ENCODE results near the gene BAZ2A. TPM values are rescaled to one million over a fixed set of nuclear protein-coding genes. Genes with fewer than 3 reads are reported as not detected.

BAZ2A gene
- 100 to 1,000 TPM in 3 of 4 donors, 10 to 100 TPM in 1; 100.0 to 243 (median 129) TPM for total RNA-seq

DNA sequence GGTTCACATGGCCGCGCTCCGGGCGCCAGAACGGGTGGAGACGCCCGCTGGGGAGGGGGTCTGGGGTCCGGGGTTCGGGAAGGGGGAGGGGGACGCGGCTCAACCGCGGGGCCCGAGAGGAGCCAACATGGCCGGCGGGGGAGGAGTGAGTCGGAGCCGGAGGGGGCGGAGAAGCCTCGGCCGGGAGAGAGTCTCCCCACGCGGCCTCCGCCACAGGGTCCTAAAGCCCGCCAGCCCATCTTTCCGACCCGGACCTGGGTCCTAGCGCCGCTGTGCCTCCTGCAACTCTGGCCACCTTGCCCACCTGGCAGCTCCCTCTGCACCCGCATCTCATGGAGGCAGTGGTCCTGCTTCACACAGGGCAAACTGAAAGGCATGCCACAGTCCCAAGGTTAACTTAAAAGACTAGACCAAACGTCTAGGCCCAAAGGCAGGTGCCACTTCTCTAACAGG is at the start of gene BAZ2A:
Gene BAZ2A (minus strand): TSS at position 147 of the 453 bp plus-strand sequence. CDS start 12,796 bp downstream, outside the sequence.
- 0% methylated on average over 20 of the region's 31 CpGs for WGBS
- peak; percentile 92 to 96 for DNase-seq (ENCODE audit: low spot score in 2 of 2)
- no peaks in the 10 kb centered on the region for H3K9me3 ChIP-seq
- peaks cover 74% of the 10 kb centered on the region for H3K4me1 ChIP-seq
- H3K4me3 ChIP-seq: peak within 1 kb of the TSS; percentile 100
- H3K27me3 ChIP-seq: no peaks in the 10 kb centered on the region
- TF ChIP-seq POLR2A (IDR thresholded peaks at IDR 0.05): no peak
- TF ChIP-seq, protein P1, sequence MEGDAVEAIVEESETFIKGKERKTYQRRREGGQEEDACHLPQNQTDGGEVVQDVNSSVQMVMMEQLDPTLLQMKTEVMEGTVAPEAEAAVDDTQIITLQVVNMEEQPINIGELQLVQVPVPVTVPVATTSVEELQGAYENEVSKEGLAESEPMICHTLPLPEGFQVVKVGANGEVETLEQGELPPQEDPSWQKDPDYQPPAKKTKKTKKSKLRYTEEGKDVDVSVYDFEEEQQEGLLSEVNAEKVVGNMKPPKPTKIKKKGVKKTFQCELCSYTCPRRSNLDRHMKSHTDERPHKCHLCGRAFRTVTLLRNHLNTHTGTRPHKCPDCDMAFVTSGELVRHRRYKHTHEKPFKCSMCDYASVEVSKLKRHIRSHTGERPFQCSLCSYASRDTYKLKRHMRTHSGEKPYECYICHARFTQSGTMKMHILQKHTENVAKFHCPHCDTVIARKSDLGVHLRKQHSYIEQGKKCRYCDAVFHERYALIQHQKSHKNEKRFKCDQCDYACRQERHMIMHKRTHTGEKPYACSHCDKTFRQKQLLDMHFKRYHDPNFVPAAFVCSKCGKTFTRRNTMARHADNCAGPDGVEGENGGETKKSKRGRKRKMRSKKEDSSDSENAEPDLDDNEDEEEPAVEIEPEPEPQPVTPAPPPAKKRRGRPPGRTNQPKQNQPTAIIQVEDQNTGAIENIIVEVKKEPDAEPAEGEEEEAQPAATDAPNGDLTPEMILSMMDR (IDR thresholded peaks at IDR 0.05): no peak
- no peak for TF ChIP-seq EP300 (IDR thresholded peaks at IDR 0.05)
- peak in 1 of 3 donors; percentile 22 for TF ChIP-seq POLR2AphosphoS5 (IDR thresholded peaks at IDR 0.05)
- H3K27ac ChIP-seq: peak within 1 kb of the TSS; percentile 98
- peaks cover 1% of the 10 kb centered on the region for H3K36me3 ChIP-seq

DNA sequence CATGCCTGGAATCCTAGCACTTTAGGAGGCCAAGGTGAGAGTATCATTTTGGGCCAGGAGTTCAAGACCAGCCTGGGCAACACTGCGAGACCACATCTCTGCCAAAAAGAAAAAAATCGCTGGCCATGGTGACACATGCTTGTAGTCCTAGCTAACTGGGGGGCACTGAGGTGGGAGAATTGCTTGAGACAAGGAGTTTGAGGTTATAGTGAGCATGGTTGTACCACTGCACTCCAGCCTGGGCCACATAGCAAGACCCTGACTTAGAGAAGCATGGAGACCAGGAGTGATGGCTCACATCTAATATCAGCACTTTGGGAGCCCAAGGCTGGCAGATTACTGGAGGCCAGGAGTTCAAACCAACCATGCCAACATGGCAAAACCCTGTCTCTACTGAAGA is 48.7 kb upstream of the BAZ2A start:
- H3K36me3 ChIP-seq: no peaks in the 10 kb centered on the region
- H3K27me3 ChIP-seq: no peaks in the 10 kb centered on the region
- H3K4me1 ChIP-seq: peaks cover 33% of the 10 kb centered on the region
- peak; percentile 10 to 50 for DNase-seq (ENCODE audit: low spot score in 2 of 2)
- TF ChIP-seq POLR2AphosphoS5 (IDR thresholded peaks at IDR 0.05) (no peak), EP300 (IDR thresholded peaks at IDR 0.05) (no peak), POLR2A (IDR thresholded peaks at IDR 0.05) (no peak)
- TF ChIP-seq, protein P1 (IDR thresholded peaks at IDR 0.05): no peak
- H3K4me3 ChIP-seq: no peak overlapping the region
- no peaks in the 10 kb centered on the region for H3K9me3 ChIP-seq
- H3K27ac ChIP-seq: no peak overlapping the region
- 100% methylated on average over 2 of the region's 2 CpGs for WGBS

DNA sequence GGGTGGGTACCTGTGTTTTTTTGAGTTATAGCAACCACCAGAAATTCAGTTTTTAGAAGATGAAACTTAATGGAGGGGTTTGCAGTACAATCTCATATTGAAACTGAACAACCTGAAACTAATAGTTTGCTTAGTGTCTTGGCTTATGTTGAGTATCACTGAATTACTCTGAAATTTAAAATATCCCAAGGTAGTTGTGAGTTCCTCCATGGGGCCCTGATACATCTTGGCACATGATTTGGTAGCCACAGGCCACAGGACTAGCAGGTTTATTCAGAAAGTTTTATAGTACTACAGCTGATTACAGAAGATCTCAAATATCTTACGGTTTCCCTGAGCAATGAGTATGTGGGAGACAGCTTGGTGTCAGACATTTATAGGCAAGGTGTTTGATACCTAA is 47.6 kb upstream of the BAZ2A start:
- no peak for TF ChIP-seq EP300 (IDR thresholded peaks at IDR 0.05)
- TF ChIP-seq, protein P1 (IDR thresholded peaks at IDR 0.05): no peak
- no peak for TF ChIP-seq POLR2AphosphoS5 (IDR thresholded peaks at IDR 0.05)
- TF ChIP-seq POLR2A (IDR thresholded peaks at IDR 0.05): no peak
- 63% methylated on average over 1 of the region's 1 CpG for WGBS
- Histone ChIP-seq H3K9me3 (no peaks in the 10 kb centered on the region), H3K4me1 (peaks cover 32% of the 10 kb centered on the region), H3K27ac (no peak overlapping the region), H3K27me3 (no peaks in the 10 kb centered on the region), H3K36me3 (no peaks in the 10 kb centered on the region), H3K4me3 (no peak overlapping the region)
- no peak for DNase-seq (ENCODE audit: low spot score in 2 of 2)

DNA sequence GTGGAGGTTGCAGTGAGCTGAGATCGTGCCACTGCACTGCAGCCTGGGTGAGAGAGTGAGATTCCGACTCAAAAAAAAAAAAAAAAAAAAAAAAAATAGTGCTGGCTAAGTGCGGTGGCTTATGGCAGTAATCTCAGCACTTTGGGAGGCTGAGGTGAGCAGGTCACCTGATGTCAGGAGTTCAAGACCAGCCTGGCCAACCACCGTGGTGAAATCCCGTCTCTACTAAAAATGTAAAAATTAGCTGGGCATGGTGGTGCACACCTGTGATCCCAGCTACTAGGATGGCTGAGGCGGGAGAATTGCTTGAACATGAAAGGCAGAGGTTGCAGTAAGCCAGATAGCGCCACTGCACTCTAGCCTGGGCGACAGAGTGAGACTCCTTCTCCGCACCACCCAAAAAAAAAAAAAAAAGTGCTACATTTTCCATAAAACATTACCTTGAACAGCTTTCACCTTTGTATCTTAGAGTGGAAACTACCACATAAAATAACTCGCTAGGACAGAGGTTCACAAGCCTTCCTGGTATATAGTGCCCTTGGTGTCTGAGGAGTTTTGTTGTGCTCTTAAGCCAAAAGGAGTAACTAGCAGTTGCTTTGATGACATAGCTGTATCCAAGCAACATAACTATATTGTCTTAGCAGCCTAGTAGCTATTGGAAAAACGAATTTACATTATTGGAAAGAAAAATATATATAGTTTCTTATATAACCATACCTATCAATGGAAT is 46.9 kb upstream of the BAZ2A start:
- Histone ChIP-seq H3K27ac (no peak overlapping the region), H3K27me3 (no peaks in the 10 kb centered on the region), H3K36me3 (peaks cover 4% of the 10 kb centered on the region), H3K4me1 (peaks cover 27% of the 10 kb centered on the region), H3K4me3 (no peak overlapping the region), H3K9me3 (no peaks in the 10 kb centered on the region)
- peak; percentile 29 to 31 for DNase-seq (ENCODE audit: low spot score in 2 of 2)
- WGBS: 84% methylated on average over 11 of the region's 11 CpGs
- TF ChIP-seq, protein P1 (IDR thresholded peaks at IDR 0.05): no peak
- TF ChIP-seq POLR2AphosphoS5 (IDR thresholded peaks at IDR 0.05): no peak
- TF ChIP-seq POLR2A (IDR thresholded peaks at IDR 0.05): no peak
- no peak for TF ChIP-seq EP300 (IDR thresholded peaks at IDR 0.05)

DNA sequence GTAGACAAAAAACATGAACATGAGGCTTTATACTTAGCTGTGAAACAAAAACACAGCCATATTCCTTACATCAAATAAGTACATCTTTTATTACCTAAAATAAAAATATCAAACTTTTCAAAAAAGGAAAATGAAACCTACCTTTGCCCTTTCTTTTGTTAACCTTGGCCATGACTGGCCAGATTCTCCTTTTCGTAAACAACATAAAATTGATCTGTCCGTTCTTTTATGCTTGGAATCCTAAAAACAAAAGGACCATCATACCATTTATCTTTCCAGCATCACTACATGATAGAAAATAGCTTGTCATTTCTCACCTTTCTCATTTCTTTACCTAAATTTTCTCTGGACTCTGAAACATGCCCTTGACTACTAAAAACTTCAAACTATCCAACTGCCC is 41.5 kb upstream of the BAZ2A start:
- TF ChIP-seq, protein P1 (IDR thresholded peaks at IDR 0.05): no peak
- TF ChIP-seq POLR2AphosphoS5 (IDR thresholded peaks at IDR 0.05): no peak
- TF ChIP-seq POLR2A (IDR thresholded peaks at IDR 0.05): no peak
- TF ChIP-seq EP300 (IDR thresholded peaks at IDR 0.05): no peak
- H3K27me3 ChIP-seq: no peaks in the 10 kb centered on the region
- H3K9me3 ChIP-seq: no peaks in the 10 kb centered on the region
- H3K4me1 ChIP-seq: peaks cover 8% of the 10 kb centered on the region
- H3K36me3 ChIP-seq: peaks cover 56% of the 10 kb centered on the region
- DNase-seq (ENCODE audit: low spot score in 2 of 2): no peak
- H3K4me3 ChIP-seq: no peak overlapping the region
- H3K27ac ChIP-seq: no peak overlapping the region
- 96% methylated on average over 2 of the region's 2 CpGs for WGBS
